ENCODE data around the gene ANO7.

The ANO7 gene

DNA sequence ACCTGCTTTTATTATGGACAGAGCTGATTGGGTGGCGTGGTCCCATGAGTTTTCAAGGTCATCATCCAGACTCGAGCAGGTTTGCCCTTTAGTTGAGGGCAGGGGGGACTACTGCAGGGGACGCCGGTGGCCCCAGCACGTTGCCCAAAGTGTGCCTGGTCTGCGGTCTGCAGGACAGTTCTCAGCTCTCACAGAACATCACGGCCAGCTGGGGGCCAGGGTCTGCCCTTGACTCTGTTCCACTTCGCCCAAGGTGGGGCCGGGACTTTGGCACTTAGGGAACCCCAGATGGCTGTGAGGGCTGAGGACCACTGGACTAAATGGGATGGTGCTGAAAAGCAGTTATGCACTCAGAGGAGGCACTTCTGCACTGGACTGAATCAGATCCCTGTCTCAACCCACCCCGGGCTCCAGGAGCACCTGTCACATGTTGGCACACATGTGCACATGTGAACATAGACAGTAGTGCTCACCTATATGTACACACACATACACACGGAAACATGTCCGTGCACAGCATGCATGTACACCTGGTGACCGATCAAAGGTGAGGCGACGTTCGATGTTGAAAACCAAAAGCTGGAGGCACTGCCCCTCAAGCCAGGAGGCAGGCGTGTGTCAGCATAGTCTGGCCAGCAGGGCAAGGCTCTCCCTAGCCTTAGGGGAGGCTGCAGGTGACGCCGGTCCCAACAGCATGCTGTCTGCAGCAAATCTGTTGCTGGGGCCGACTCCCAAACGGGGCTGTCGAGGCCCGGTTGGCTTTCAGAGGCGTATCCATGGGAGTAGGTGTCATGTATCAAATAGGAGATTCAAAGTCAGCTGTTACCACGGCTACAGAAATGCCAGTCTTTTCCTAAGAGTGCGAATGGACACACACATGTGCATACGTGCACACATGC lies 10.2 kb downstream of the ANO7 start:
- no peaks in the 10 kb centered on the region for H3K4me1 ChIP-seq (ENCODE audit: control insufficient read depth, insufficient read depth, low read length)
- H3K27me3 ChIP-seq (ENCODE audit: control insufficient read depth, insufficient read depth, low read length) = no peaks in the 10 kb centered on the region
- no peak overlapping the region for H3K9ac ChIP-seq (ENCODE audit: low read length)
- H3K4me3 ChIP-seq (ENCODE audit: low read length) = no peak overlapping the region
- no peaks in the 10 kb centered on the region for H3K9me3 ChIP-seq (ENCODE audit: control insufficient read depth, low read length)
- H3K36me3 ChIP-seq (ENCODE audit: control insufficient read depth, insufficient read depth, low read length) = no peaks in the 10 kb centered on the region

DNA sequence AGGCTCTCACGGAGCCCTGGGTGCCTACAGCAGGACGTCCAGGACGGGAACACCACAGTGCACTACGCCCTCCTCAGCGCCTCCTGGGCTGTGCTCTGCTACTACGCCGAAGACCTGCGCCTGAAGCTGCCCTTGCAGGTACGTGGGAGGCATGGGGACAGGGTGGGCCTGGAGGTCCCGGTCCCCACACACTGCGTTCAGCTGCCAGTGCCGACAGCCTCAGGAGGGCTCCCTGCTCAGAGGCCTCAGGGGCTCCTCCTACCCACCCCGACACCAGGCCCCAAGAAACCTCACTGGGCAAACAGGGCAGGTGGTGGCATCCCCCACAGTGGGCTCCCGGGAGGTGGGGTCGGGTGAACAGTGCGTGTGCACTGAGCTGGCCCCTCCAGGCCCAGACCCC lies 10.8 kb downstream of the ANO7 start:
- H3K4me1 ChIP-seq (ENCODE audit: control insufficient read depth, insufficient read depth, low read length) = no peaks in the 10 kb centered on the region
- no peaks in the 10 kb centered on the region for H3K27me3 ChIP-seq (ENCODE audit: control insufficient read depth, insufficient read depth, low read length)
- no peak overlapping the region for H3K9ac ChIP-seq (ENCODE audit: low read length)
- no peak overlapping the region for H3K4me3 ChIP-seq (ENCODE audit: low read length)
- no peaks in the 10 kb centered on the region for H3K9me3 ChIP-seq (ENCODE audit: control insufficient read depth, low read length)
- H3K36me3 ChIP-seq (ENCODE audit: control insufficient read depth, insufficient read depth, low read length) = no peaks in the 10 kb centered on the region

DNA sequence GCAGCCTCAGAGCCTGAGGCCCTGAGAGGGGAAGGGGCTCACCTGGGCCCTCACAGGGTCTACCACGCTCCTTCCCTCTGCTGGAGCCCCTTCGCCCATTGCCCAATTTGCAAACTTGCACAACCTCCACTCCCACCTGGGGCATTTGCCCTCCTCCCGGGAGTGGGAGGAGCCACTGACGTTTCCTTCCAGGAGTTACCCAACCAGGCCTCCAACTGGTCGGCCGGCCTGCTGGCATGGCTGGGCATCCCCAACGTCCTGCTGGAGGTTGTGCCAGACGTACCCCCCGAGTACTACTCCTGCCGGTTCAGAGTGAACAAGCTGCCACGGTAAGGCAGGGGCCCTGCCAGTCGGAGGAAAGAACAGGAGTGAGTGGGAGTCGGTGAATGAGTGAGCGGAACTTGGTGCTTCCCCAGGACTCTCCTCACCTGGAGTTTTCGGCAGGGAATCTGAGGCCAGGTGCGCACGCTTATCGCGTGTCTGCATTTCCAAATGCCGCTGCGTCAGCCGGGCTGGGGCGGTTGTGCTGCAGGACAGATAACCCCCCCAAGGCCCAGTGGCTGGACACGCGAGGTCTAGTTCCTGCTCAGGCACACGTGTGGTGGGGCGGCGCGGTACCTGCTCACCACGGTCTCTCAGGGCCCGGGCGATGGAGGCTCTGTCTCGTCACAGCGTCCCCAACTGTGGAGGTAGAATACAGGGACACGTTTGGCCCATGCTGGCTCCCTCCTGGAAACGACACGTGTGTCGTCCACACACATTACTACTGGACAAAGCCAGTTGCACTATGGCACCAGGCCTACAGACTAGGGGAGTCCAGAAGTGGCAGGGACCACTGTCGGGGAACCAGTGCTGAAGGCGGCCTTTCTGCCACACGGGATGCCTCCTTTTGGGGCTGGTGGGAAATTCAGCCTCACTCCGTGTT lies 11.7 kb downstream of the ANO7 start:
- Histone ChIP-seq H3K27me3 (ENCODE audit: control insufficient read depth, insufficient read depth, low read length) (no peaks in the 10 kb centered on the region), H3K4me1 (ENCODE audit: control insufficient read depth, insufficient read depth, low read length) (no peaks in the 10 kb centered on the region), H3K36me3 (ENCODE audit: control insufficient read depth, insufficient read depth, low read length) (no peaks in the 10 kb centered on the region), H3K9ac (ENCODE audit: low read length) (no peak overlapping the region), H3K4me3 (ENCODE audit: low read length) (no peak overlapping the region), H3K9me3 (ENCODE audit: control insufficient read depth, low read length) (no peaks in the 10 kb centered on the region)

DNA sequence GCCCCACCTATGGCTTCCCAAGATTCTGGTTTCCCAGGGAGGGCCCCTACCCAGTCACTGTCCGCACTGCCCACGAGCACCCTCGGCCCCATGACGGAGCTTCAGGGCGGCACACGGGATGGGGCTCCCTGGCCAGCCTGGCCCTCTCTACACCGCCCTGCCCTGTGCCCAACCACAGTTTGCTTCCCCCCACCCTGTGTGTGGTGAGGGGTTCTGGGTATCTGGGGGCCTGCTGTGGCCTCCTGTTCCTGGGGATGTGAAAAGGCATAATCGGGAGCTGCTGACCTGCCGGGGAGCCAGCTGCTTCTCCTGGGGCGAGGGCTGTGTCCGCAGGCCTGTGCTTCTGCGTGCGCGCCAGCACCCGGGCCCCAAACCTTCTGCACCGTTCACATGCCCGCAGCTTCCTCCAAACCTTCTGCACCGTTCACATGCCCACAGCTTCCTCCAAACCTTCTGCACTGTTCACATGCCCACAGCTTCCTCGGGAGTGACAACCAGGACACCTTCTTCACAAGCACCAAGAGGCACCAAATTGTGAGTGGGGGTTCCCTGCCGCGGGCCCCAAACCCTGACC lies 12.4 kb downstream of the ANO7 start:
- H3K27me3 ChIP-seq (ENCODE audit: control insufficient read depth, insufficient read depth, low read length) = no peaks in the 10 kb centered on the region

DNA sequence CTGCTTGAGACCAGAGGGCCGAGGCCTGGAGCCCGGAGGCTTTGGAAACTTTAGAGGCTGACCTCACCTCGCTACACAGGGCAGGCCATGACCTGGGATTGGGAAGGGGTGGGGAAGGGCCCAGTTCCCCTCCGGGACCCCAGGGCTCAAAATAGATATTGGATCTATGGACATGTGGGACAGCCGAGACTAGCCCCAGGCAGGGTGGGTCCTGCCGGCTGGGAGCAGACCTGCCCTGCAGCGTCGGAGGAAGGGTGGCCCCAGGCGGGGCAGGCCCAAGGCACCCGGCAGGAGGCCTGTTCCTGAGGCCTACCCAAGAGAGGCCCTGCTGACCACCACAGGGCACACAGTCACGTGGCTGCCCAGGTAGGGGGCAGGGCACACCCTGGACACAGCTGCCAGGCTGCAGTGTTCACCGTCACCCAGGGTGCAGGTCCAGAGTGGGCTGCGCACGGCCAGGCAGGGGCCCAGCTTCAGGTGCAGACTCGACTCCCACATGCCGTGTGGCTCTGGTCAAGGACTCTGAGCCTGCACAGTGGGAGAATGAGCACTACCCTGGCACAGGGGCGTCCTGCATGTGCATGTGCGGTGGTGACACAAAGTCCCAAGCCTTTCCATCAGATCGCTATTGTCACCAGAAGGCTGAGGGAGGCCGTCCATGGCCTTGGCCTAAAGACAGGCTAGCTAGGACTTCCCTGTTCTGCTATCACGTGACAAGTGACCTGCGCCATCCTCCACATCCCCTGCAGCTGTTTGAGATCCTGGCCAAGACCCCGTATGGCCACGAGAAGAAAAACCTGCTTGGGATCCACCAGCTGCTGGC lies 13.2 kb downstream of the ANO7 start:
- no peaks in the 10 kb centered on the region for H3K27me3 ChIP-seq (ENCODE audit: control insufficient read depth, insufficient read depth, low read length)
- H3K9me3 ChIP-seq (ENCODE audit: control insufficient read depth, low read length) = no peaks in the 10 kb centered on the region
- H3K36me3 ChIP-seq (ENCODE audit: control insufficient read depth, insufficient read depth, low read length) = no peaks in the 10 kb centered on the region
- H3K4me1 ChIP-seq (ENCODE audit: control insufficient read depth, insufficient read depth, low read length) = no peaks in the 10 kb centered on the region
- H3K9ac ChIP-seq (ENCODE audit: low read length) = no peak overlapping the region
- no peak overlapping the region for H3K4me3 ChIP-seq (ENCODE audit: low read length)

More for the DNA sequence above, 12.4 kb downstream of the ANO7 start:
- Histone ChIP-seq H3K9ac (ENCODE audit: low read length) (no peak overlapping the region), H3K4me3 (ENCODE audit: low read length) (no peak overlapping the region), H3K9me3 (ENCODE audit: control insufficient read depth, low read length) (no peaks in the 10 kb centered on the region), H3K36me3 (ENCODE audit: control insufficient read depth, insufficient read depth, low read length) (no peaks in the 10 kb centered on the region), H3K4me1 (ENCODE audit: control insufficient read depth, insufficient read depth, low read length) (no peaks in the 10 kb centered on the region)

DNA sequence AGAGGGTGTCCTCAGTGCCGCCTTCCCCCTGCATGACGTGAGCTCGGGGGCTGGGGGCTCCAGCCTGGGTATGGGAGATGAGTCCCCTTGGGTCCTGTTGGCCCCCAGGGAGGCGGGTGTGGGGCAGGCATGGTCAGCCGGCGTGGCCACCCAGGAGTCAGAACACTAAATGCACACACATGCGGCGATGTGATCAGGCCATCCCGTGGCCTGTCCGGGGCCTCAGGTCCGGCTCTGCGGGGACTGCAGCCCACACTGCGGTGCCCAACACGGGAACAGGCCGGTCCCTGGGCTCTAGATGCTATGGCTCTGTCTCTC lies 13.8 kb downstream of the ANO7 start:
- Histone ChIP-seq H3K27me3 (ENCODE audit: control insufficient read depth, insufficient read depth, low read length) (no peaks in the 10 kb centered on the region), H3K4me1 (ENCODE audit: control insufficient read depth, insufficient read depth, low read length) (no peaks in the 10 kb centered on the region), H3K4me3 (ENCODE audit: low read length) (no peak overlapping the region), H3K36me3 (ENCODE audit: control insufficient read depth, insufficient read depth, low read length) (no peaks in the 10 kb centered on the region), H3K9ac (ENCODE audit: low read length) (no peak overlapping the region), H3K9me3 (ENCODE audit: control insufficient read depth, low read length) (no peaks in the 10 kb centered on the region)

DNA sequence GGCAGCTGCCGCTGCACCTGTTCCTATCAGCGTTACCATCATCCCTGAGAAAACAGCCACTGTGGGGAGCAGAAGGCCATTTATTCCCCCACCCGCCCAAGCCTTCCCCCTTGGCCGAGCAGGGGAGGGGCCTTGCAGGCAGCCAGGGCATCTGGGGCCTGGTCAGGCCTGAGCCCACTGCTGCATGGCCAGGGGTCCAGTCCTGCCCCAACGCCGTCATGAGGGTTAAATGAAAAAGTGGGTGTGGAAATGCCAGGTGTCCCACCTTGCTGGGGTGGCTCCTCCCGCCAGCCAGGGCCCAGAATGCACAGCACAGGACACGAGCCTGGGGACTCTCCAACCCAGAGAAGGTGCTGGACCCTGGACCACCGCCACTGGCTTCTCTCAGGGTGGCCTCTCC lies 14.2 kb downstream of the ANO7 start:
- Histone ChIP-seq H3K27me3 (ENCODE audit: control insufficient read depth, insufficient read depth, low read length) (no peaks in the 10 kb centered on the region), H3K9me3 (ENCODE audit: control insufficient read depth, low read length) (no peaks in the 10 kb centered on the region), H3K36me3 (ENCODE audit: control insufficient read depth, insufficient read depth, low read length) (no peaks in the 10 kb centered on the region), H3K9ac (ENCODE audit: low read length) (no peak overlapping the region), H3K4me1 (ENCODE audit: control insufficient read depth, insufficient read depth, low read length) (no peaks in the 10 kb centered on the region), H3K4me3 (ENCODE audit: low read length) (no peak overlapping the region)

DNA sequence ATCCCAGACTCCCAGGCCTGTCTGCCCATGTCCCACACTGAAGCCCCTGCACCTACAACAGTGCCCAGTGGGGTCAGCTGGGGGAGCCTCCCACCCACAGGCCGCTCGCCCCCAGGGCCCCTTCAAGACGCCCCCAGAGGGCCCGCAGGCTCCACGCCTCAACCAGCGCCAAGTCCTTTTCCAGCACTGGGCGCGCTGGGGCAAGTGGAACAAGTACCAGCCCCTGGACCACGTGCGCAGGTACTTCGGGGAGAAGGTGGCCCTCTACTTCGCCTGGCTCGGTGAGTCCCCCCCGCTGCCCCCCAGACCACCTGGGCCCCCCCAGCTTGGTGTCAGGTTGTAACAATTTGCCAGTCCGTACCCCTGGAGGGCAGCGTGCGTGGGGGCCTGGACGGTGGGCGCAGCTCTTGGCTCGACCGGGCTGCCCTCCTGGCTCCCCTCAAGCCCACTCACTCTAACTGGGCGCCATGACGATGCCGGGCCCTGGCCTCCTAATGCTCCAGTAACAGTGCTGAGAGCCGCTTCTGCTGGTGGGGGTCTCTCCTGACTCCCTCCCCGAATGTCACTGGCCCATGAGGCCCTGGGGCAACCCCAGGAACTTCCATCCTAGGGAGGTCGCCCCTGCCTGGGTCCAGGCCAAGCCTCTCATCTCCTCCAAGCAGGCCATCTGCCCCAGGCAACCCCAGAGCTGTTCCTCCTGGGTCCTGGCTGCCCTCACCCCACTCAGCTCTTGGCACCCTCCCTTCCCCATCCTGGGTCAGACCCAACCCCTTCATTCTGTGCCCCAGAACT lies 14.9 kb downstream of the ANO7 start:
- Histone ChIP-seq H3K27me3 (ENCODE audit: control insufficient read depth, insufficient read depth, low read length) (no peaks in the 10 kb centered on the region), H3K9me3 (ENCODE audit: control insufficient read depth, low read length) (no peaks in the 10 kb centered on the region), H3K4me3 (ENCODE audit: low read length) (no peak overlapping the region), H3K36me3 (ENCODE audit: control insufficient read depth, insufficient read depth, low read length) (no peaks in the 10 kb centered on the region), H3K4me1 (ENCODE audit: control insufficient read depth, insufficient read depth, low read length) (no peaks in the 10 kb centered on the region), H3K9ac (ENCODE audit: low read length) (no peak overlapping the region)

DNA sequence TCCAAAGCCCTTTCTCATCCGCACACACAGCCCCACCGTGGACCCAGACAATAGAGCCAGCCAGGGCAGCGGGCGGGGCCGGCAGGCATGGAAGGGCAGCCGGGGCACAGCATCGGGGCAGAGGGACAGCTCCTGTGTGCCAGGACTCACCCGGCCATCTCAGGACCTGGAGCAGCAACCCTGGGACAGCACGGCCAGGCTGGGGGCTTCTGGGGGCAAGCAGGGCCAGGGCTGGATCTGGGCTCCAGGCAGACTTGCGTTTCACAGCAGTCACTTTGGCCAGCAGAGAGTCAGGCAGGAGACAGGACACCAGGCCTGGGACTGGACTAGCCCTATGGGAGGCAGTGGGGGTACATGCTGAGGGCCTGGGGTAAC lies 15.5 kb downstream of the ANO7 start:
- no peaks in the 10 kb centered on the region for H3K27me3 ChIP-seq (ENCODE audit: control insufficient read depth, insufficient read depth, low read length)
- no peaks in the 10 kb centered on the region for H3K4me1 ChIP-seq (ENCODE audit: control insufficient read depth, insufficient read depth, low read length)
- H3K4me3 ChIP-seq (ENCODE audit: low read length) = no peak overlapping the region
- no peaks in the 10 kb centered on the region for H3K36me3 ChIP-seq (ENCODE audit: control insufficient read depth, insufficient read depth, low read length)
- no peaks in the 10 kb centered on the region for H3K9me3 ChIP-seq (ENCODE audit: control insufficient read depth, low read length)
- H3K9ac ChIP-seq (ENCODE audit: low read length) = no peak overlapping the region

DNA sequence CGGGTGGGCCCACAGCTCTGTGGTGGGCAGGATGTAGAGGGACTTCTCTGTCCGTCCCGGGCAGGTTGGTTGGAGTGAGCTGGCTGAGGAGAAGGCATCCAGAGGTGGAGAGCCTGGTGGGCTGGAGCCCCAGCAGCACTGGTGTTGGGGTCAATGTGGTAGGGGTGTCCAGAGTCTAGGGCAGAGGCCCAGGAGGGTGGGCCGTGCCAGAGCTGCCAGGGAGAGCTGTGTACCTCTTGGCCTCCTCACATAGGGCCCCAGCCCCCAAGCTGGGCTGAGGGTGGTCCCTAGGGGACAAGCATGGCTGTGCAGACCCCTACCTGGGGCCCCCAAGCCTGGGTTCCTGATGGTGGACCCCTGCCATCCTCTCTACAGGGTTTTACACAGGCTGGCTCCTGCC lies 16.0 kb downstream of the ANO7 start:
- H3K9ac ChIP-seq (ENCODE audit: low read length) = no peak overlapping the region
- H3K36me3 ChIP-seq (ENCODE audit: control insufficient read depth, insufficient read depth, low read length) = no peaks in the 10 kb centered on the region
- H3K9me3 ChIP-seq (ENCODE audit: control insufficient read depth, low read length) = no peaks in the 10 kb centered on the region
- H3K4me3 ChIP-seq (ENCODE audit: low read length) = no peak overlapping the region
- no peaks in the 10 kb centered on the region for H3K4me1 ChIP-seq (ENCODE audit: control insufficient read depth, insufficient read depth, low read length)
- H3K27me3 ChIP-seq (ENCODE audit: control insufficient read depth, insufficient read depth, low read length) = no peaks in the 10 kb centered on the region

DNA sequence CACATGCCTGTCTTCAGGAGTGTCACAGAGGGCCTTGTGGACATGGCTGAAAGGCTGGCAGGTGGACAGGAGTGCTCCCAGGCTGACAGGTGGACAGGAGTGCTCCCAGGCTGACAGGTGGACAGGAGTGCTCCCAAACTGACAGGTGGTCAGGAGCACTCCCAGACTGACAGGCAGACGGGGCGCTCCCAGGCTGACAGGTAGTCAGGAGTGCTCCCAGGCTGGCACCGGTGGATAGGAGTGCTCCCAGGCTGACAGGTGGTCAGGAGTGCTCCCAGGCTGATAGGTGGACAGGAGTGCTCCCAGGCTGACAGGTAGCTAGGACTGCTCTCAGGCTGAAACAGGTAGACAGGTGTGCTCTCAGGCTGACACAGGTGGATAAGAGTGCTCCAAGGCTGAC lies 16.6 kb downstream of the ANO7 start:
- Histone ChIP-seq H3K27me3 (ENCODE audit: control insufficient read depth, insufficient read depth, low read length) (no peaks in the 10 kb centered on the region), H3K4me1 (ENCODE audit: control insufficient read depth, insufficient read depth, low read length) (no peaks in the 10 kb centered on the region), H3K36me3 (ENCODE audit: control insufficient read depth, insufficient read depth, low read length) (no peaks in the 10 kb centered on the region), H3K9ac (ENCODE audit: low read length) (no peak overlapping the region), H3K4me3 (ENCODE audit: low read length) (no peak overlapping the region), H3K9me3 (ENCODE audit: control insufficient read depth, low read length) (no peaks in the 10 kb centered on the region)

Measured in mucosa of stomach (tissue), 1 donor.